ENCODE results near the gene MAML1.

The MAML1 gene

DNA sequence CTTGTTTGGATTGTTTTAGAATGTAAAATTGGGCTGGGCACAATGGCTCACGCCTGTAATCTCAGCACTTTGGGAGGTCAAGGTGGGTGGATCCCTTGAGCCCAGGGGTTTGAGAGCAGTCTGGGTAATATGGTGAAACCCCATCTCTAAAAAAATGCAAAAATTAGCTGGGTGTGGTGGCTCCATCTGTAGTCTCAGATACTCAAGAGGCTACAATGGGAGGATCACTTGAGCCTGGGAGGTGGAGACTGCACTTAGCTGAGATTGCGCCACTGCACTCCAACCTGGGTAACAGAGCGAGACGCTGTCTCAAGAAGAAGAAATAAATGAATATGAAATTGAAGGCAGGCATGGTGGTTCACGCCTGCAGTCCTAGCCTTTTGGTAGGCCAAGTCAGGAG lies 21.3 kb downstream of the MAML1 start:
- no peaks in the 10 kb centered on the region for H3K27me3 Mint-ChIP-seq (ENCODE audit: low read depth)
- peaks cover 23% of the 10 kb centered on the region for H3K4me1 Mint-ChIP-seq (ENCODE audit: low read depth)
- peaks cover 8% of the 10 kb centered on the region for H3K36me3 Mint-ChIP-seq (ENCODE audit: low read depth)
- no peaks in the 10 kb centered on the region for H3K9me3 Mint-ChIP-seq
- H3K27ac Mint-ChIP-seq, result no peak overlapping the region
- H3K4me3 Mint-ChIP-seq, result no peak overlapping the region

DNA sequence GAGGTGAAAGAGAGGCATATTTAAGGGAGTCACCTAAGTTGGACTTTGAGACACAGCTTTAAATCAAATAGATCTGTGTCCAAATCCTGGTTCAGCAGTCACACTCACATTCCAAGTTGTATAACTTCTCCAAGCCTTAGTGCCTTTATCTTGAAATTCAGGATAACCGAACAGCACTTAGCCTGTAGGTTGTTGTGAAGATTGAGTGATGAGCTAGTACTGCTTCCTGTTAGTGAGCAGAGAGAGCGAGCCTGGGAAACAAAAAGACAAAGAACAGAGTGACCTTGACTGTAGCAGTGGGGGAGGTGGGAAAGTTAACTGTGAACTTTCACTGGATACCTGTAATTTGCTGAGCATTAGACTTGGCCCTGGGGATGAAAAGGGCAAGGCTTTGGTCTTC lies 22.4 kb downstream of the MAML1 start:
- Mint-ChIP-seq H3K4me1 (ENCODE audit: low read depth) (peaks cover 29% of the 10 kb centered on the region), H3K4me3 (no peak overlapping the region)

DNA sequence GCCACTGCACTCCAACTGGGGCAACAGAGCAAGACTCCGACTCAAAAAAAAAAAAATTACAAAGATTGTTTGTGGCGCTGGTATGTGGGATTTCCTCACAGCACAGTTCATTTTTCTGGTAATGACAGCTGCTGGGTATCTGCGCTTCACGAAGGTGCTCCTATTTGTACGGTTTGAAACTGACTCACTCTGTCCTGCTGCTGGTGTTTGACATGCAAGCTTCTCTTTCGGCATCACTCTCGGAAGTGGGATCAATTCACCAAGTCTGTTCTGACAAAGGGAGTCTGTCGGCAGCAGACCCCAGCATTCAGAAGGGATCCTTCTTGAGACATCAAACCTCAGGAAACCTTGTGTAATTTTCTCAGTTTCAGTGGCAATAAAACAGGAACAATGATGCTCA lies 26.3 kb downstream of the MAML1 start:
- no peaks in the 10 kb centered on the region for H3K9me3 Mint-ChIP-seq
- H3K4me1 Mint-ChIP-seq (ENCODE audit: low read depth), result peaks cover 49% of the 10 kb centered on the region
- no peak overlapping the region for H3K4me3 Mint-ChIP-seq
- peaks cover 3% of the 10 kb centered on the region for H3K36me3 Mint-ChIP-seq (ENCODE audit: low read depth)
- no peak overlapping the region for H3K27ac Mint-ChIP-seq
- H3K27me3 Mint-ChIP-seq (ENCODE audit: low read depth), result no peaks in the 10 kb centered on the region

More for the DNA sequence above, 22.4 kb downstream of the MAML1 start:
- no peaks in the 10 kb centered on the region for H3K9me3 Mint-ChIP-seq
- peaks cover 7% of the 10 kb centered on the region for H3K36me3 Mint-ChIP-seq (ENCODE audit: low read depth)
- no peaks in the 10 kb centered on the region for H3K27me3 Mint-ChIP-seq (ENCODE audit: low read depth)
- H3K27ac Mint-ChIP-seq, result peak overlapping the region; percentile 4

DNA sequence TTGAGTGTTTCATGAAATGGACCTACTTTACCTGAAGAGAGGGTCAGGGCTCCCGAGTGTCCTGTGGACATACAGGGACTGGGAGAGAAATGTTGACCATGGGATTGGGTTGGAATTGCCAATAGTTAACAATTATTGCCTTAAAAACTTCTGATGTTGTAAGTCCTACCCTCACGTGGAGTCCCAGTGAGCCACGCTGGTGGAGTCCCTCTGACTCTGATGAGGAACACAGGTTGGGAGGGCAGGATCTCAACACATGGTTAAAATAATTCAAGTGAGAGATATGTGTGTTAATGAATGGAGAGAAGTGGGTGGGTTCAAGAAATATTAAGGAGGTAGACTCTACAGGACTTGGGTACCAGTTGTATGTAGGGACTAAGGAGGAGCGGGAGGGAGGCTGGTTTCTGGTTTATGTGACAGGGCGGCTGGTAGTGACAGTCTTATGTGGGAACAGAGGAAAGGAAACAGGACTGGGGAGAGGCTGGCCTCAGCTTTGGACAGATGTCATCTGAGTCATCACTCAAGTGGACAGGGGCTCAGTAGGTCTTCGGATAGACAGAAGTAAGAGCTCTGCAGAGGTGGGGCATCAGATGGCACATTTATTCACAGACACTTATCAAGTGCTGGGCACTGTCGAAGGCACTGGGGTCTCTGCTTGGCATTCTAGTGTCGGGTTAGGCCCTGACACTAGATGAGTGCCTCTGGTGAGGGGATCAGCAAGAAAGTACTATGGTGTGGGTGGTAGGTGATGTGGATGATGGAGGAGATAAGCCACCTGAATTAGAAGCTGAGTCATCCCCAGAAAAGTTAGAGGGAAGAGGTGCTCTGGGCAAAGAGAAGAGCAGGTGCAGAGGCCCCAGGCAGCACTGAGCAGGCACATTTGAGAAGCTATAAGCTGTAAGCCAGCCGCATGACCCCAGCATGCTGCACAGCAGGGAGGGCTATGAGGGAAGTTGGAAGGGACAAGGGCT lies 27.2 kb downstream of the MAML1 start:
- Mint-ChIP-seq H3K36me3 (ENCODE audit: low read depth) (peaks cover 3% of the 10 kb centered on the region), H3K4me3 (no peak overlapping the region), H3K27ac (peak overlapping the region; percentile 57), H3K4me1 (ENCODE audit: low read depth) (peaks cover 41% of the 10 kb centered on the region), H3K27me3 (ENCODE audit: low read depth) (no peaks in the 10 kb centered on the region), H3K9me3 (no peaks in the 10 kb centered on the region)

DNA sequence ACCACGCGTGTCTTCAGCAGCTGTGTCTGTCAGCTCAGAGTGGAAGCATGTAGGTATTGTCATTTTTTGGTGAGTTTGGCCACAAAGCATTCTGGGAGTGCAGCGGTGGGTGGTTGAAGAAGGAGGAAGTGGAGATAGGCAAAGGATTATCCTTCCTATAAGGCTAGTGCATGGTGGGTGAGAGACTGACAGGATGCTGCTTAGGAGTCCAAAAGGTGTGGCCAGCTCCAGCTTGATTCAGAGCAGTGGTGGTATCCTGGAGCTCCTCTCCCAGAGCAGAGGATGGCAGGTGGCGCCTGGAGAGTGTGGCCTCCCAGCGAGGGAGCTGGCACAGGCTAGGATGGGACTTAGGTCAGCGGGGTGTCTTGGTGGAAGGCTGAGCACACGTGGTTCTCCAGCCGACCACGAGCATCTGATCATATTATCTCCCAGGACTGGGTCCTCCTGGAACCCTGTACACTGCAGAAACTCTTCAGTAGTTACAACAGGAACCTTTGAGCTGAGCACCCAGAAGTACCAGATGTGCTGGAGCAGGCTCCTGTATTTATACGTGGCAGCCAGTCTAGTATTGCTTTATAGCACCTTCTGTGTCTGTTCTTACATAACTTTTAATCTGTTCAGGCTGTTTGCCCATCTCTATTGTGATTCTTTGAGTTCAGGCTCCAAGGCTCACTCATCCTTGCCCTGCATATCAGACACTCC lies 29.6 kb downstream of the MAML1 start:
- H3K36me3 Mint-ChIP-seq (ENCODE audit: low read depth), result peaks cover 9% of the 10 kb centered on the region
- H3K4me3 Mint-ChIP-seq, result peak overlapping the region; percentile 18
- peaks cover 40% of the 10 kb centered on the region for H3K4me1 Mint-ChIP-seq (ENCODE audit: low read depth)
- H3K27ac Mint-ChIP-seq, result peak overlapping the region; percentile 60
- no peaks in the 10 kb centered on the region for H3K9me3 Mint-ChIP-seq
- H3K27me3 Mint-ChIP-seq (ENCODE audit: low read depth), result no peaks in the 10 kb centered on the region

DNA sequence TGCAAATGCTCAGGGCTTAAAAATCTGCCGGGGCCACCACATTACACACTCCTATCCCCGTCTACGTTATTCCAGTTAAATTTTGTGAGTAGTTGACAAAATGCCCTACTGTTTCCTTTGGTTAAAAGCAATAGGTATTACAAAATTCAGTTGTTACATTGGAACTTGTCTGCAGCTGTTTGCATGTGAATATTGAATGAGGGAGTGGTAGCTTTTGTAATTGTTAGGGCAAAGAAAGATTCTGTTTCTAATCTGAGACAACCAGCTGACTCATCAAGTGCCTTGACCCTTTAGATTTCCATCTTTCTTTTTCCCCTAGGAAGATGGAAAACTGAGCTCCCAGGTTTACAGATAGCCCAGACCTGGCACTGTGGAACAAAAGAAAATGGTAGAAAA lies 30.2 kb downstream of the MAML1 start:
- peak overlapping the region; percentile 52 for H3K27ac Mint-ChIP-seq
- H3K4me1 Mint-ChIP-seq (ENCODE audit: low read depth), result peaks cover 40% of the 10 kb centered on the region
- no peaks in the 10 kb centered on the region for H3K27me3 Mint-ChIP-seq (ENCODE audit: low read depth)
- H3K36me3 Mint-ChIP-seq (ENCODE audit: low read depth), result peaks cover 9% of the 10 kb centered on the region
- H3K9me3 Mint-ChIP-seq, result no peaks in the 10 kb centered on the region
- no peak overlapping the region for H3K4me3 Mint-ChIP-seq

DNA sequence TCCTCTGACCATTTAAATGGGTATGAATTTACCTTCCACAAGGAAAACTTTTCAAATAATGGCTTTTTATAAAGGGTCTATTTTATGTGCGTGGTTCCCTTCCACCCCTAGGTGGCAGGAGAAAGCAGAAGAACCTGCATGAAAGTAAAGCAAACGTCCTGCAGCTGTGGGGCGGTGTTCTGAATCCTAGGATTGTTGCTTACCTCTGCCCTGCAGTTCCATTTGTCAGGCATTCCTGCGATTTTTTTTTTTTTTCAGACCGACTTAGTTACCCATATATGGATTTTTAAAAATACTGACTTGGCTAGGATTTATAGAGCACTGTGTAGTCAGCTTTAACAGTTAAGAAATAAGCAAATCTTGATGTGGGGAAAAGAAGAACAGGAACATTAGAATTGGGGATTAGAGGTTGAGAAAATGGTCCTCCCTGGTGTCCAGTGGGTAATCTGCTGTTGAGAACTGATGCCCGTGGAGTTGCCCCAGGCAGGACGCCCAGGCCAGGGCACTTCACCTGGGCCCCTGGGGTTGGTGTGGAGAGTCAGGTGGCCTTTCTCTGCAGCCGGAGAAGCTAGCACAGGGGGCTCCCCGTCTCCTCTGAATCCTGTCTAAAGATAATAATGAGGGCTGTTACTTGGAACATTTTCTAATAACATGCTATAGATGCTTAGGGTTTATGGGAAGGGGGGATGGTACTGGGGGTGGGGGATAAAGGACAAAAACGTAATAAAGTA lies 30.8 kb downstream of the MAML1 start:
- H3K27ac Mint-ChIP-seq, result no peak overlapping the region
- peaks cover 40% of the 10 kb centered on the region for H3K4me1 Mint-ChIP-seq (ENCODE audit: low read depth)
- H3K4me3 Mint-ChIP-seq, result no peak overlapping the region
- no peaks in the 10 kb centered on the region for H3K9me3 Mint-ChIP-seq
- no peaks in the 10 kb centered on the region for H3K27me3 Mint-ChIP-seq (ENCODE audit: low read depth)
- peaks cover 10% of the 10 kb centered on the region for H3K36me3 Mint-ChIP-seq (ENCODE audit: low read depth)

DNA sequence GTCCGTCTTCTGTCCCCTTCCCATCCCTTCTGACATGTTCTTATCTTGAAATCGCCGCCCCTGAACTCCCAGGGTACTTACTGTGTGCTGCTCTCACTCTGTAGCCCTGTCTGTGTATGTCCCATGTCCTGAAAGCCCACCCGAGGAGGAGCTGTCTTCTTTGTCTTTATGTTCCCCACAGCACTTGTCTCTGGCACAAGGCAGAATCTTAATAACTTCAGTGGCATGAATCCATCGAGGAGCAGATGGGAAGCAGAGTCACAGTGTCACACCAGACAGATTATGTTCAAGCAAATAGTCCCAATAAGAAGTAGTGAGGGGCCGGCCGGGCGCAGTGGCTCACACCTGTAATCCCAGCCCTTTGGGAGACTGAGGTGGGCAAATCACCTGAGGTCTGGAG lies 31.4 kb downstream of the MAML1 start:
- Mint-ChIP-seq H3K9me3 (no peaks in the 10 kb centered on the region), H3K4me1 (ENCODE audit: low read depth) (peaks cover 40% of the 10 kb centered on the region), H3K4me3 (no peak overlapping the region), H3K27ac (no peak overlapping the region), H3K36me3 (ENCODE audit: low read depth) (peaks cover 12% of the 10 kb centered on the region), H3K27me3 (ENCODE audit: low read depth) (no peaks in the 10 kb centered on the region)

DNA sequence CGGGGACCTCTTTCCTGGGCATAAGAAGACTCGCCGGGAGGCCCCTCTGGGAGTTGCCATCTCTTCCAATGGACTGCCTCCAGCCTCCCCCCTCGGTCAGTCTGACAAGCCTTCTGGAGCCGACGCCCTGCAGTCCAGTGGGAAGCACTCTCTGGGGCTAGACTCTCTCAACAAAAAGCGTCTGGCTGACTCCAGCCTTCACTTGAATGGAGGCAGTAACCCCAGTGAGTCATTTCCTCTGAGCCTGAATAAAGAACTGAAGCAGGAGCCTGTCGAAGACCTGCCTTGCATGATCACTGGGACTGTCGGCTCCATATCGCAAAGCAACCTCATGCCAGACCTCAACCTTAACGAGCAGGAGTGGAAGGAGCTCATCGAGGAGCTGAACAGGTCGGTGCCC lies 32.8 kb downstream of the MAML1 start:
- Mint-ChIP-seq H3K27me3 (ENCODE audit: low read depth) (no peaks in the 10 kb centered on the region), H3K4me3 (no peak overlapping the region), H3K36me3 (ENCODE audit: low read depth) (peaks cover 17% of the 10 kb centered on the region), H3K9me3 (no peaks in the 10 kb centered on the region), H3K27ac (peak overlapping the region; percentile 45), H3K4me1 (ENCODE audit: low read depth) (peaks cover 27% of the 10 kb centered on the region)

DNA sequence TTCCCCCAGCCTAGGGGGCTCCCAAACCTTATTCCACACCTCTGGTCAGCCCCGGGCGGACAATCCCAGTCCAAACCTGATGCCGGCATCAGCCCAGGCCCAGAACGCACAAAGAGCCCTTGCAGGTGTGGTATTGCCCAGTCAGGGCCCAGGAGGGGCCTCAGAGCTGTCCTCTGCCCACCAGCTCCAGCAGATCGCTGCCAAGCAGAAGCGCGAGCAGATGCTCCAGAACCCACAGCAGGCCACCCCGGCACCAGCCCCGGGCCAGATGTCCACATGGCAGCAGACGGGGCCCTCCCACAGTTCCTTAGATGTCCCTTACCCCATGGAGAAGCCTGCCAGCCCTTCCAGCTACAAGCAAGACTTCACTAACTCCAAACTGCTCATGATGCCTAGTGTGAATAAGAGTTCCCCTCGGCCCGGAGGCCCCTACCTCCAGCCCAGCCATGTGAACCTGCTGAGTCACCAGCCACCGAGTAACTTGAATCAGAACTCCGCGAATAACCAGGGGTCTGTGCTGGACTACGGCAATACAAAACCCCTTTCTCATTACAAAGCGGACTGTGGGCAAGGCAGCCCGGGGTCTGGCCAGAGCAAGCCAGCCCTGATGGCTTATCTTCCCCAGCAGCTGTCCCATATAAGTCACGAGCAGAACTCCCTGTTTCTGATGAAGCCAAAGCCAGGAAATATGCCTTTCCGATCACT lies 33.6 kb downstream of the MAML1 start:
- peaks cover 25% of the 10 kb centered on the region for H3K4me1 Mint-ChIP-seq (ENCODE audit: low read depth)
- H3K36me3 Mint-ChIP-seq (ENCODE audit: low read depth), result peaks cover 21% of the 10 kb centered on the region
- H3K27me3 Mint-ChIP-seq (ENCODE audit: low read depth), result no peaks in the 10 kb centered on the region
- H3K4me3 Mint-ChIP-seq, result no peak overlapping the region
- no peak overlapping the region for H3K27ac Mint-ChIP-seq
- no peaks in the 10 kb centered on the region for H3K9me3 Mint-ChIP-seq

DNA sequence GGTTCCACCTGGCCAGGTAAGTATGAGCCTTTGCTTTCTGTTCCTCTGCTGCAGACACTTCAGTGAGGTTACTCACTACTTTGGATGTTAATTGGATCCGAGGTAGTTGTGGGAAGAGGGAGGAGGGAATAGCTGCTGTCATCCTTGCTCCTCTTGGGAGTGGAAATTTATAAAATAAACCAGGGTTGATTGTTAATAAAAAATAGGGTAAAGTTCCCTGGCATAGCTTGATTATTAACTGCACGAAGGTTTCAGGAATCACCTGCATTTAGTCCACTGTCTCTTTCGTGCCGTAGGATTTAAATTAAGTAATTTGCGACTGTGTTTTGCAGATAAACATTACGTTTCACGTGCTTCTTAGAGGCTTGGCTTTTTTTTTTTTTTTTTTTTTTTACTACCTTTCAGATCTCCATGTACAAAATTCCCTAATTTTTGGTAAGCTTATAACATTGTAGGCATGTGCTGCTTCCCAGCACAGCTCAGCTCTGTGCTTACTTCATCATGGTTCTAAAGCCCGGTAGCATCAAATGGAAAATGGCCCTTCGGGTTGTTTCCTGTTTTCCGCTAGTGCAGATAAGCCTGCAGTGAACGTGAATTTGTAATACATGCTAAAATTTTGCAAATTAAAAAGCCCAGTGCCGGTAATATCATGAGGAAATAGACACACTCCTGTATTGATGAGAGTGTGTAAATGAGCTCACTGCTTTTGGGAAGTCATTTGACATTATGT lies 34.3 kb downstream of the MAML1 start:
- no peak overlapping the region for H3K27ac Mint-ChIP-seq
- peaks cover 20% of the 10 kb centered on the region for H3K4me1 Mint-ChIP-seq (ENCODE audit: low read depth)
- no peaks in the 10 kb centered on the region for H3K27me3 Mint-ChIP-seq (ENCODE audit: low read depth)
- H3K36me3 Mint-ChIP-seq (ENCODE audit: low read depth), result peaks cover 26% of the 10 kb centered on the region
- no peak overlapping the region for H3K4me3 Mint-ChIP-seq
- no peaks in the 10 kb centered on the region for H3K9me3 Mint-ChIP-seq

DNA sequence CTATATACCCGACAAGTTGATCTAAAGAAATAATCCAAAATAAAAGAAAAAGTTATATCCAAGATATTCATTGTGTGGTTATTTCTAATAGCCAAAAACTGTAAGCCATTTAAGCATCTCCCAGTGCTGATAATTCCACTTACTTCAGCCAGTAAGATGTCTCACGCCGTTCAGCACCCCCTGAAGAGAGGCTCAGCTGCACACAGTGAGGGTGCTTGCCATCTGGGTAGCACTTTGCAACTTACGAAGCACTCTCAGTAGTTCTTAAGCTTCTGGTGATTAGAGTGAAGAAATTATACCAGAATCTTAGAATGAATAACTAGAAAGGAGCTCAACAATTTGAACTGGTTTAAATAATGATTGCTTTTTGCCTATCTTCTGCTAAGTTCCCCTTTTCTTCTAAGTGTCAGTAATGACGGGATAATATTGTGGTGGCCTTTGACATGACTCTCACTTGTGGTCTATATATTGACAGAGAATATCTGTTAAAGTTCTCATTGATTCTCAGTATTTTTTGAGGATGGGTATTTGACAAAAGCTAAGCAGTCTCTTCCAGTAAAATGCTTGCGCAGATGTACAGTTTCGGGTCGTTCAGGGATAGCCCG lies 35.0 kb downstream of the MAML1 start:
- Mint-ChIP-seq H3K9me3 (no peaks in the 10 kb centered on the region), H3K36me3 (ENCODE audit: low read depth) (peaks cover 26% of the 10 kb centered on the region), H3K27ac (no peak overlapping the region), H3K4me1 (ENCODE audit: low read depth) (peaks cover 14% of the 10 kb centered on the region), H3K4me3 (no peak overlapping the region), H3K27me3 (ENCODE audit: low read depth) (no peaks in the 10 kb centered on the region)

DNA sequence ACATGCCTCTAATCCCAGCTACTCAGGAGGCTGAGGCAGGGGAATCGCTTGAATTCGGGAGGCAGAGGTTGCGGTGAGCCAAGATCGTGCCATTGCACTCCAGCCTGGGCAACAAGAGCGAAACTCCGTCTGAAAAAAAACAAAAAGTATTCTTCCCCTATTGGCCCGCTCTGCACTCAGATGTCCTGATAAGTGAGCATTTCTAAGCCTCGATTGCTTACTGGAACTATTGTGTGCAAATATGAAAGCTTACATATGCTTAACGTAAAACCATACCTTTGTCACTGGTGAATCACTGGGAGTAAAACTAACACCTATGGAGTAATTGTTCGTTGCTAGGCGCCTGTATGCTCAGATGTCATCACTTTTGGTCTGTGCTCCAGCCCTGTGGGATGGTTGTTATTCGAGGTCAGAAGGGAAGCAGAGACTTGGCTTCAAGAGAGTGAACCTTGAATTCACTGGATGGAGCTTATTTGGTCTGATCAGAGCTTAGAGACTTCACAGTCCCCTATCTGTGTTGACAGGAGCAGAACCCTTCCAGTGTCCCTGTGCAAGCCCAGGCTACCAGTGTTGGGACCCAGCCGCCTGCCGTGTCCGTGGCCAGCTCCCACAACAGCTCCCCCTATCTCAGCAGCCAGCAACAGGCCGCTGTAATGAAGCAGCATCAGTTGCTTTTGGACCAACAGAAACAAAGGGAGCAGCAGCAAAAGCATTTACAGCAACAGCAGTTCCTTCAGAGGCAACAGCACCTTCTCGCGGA lies 35.9 kb downstream of the MAML1 start:
- no peaks in the 10 kb centered on the region for H3K9me3 Mint-ChIP-seq
- H3K4me3 Mint-ChIP-seq, result no peak overlapping the region
- H3K27me3 Mint-ChIP-seq (ENCODE audit: low read depth), result no peaks in the 10 kb centered on the region
- peaks cover 31% of the 10 kb centered on the region for H3K36me3 Mint-ChIP-seq (ENCODE audit: low read depth)
- H3K4me1 Mint-ChIP-seq (ENCODE audit: low read depth), result peaks cover 6% of the 10 kb centered on the region
- no peak overlapping the region for H3K27ac Mint-ChIP-seq
